Ureter (tissue), 1 donor: ENCODE measurements around the gene AKT1S1. TPM values are rescaled to one million over a fixed set of nuclear protein-coding genes. Genes with fewer than 3 reads are reported as not detected.

Experiments used
- DNase-seq: peaks from one replicate; pipeline ENCODE4 v3.0.0-alpha.2; 2020; ENCODE audit warnings: low spot score
- total RNA-seq: library from RNA; stranded (reverse); gene quantifications from one replicate; pipeline ENCODE4 v1.2.4, GENCODE V29; 2023
- donor health status: DM: yes; HTN: yes; CAD: no.

Gene AKT1S1
- total RNA-seq, 1 donor from 2014 or later = 32.8 TPM

DNA sequence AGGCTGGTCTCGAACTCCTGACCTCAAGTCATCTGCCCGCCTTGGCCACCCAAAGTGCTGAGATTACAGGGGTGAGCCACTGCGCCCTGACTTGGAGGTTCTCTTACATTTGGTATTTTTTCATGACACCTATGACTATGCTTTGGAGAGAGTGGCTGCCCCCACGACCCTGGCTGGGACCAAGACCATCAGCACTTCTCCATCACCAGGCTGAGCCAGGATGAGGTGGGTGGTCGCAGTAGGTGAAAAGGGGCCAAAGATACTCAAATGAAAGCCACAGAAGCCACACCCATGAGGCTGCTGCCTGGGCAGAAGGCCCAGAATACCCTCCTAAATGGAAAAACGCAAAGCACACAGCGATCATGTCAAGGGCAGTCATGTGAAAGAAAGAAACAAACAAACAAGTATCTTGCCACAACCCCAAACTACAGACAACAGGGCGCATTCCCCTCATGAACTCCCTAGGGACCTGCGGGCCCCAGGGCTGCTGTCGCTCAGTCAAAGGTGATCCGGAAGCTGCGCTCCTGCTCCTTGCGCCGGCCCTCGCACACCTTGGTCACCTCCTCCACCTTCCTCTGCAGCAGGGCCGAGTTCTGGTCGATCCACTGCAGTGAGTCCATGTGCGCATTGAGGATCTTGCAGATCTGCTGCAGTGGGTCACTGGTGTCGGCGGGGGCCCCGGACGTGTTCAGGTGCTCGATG lies 30.7 kb upstream of the AKT1S1 start:
- DNase-seq = no peak

DNA sequence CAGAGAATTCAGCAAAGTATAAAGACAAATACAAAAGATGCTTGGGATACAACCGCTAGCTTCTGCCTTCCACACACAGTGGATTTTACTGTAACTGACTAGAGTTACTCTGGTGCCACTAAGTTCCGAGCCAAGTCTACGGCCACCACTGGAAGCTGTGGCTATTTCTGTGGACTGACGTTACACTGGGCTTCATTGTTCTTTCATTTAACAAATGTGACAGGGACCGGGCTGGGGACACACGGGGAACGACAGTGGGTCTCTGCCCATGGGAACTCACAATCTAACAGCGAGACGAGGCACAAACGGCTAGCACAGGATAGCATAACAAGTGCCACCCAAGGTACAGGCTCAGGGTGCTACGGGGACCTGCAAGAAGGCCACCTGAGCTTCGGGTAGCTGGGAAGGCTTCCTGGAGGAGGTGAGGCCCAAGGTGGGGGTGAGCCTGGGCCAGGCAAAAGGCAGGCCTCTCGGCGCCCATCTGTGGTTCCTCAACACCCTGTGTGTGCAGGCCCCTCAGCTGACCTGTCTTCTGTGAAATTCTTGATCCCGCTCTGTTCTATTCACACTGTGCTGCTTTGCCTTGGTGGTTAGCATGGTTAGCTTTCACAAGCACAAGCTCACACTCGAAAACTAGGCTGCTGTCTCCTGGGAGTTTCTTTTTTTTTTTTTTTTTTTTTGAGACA lies 29.9 kb upstream of the AKT1S1 start:
- no peak for DNase-seq

DNA sequence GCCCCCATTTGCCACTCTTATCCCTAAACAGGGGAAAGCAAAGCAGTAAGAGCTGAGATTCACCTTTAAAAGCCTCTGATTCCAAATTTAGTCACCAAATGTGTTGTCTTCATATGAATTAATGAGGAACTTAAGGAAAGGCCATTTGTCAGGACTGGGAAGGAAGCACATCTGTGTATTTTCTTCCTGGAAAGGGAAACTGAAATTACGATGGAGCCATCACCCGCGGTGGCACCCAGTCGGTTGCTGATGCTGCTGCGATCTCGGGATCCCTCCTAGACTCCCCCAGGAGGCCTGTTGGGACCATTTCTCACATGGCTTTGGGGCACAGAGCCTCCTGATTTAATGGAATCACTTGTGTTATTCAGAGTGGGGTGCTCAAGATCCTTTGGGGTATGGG lies 27.0 kb upstream of the AKT1S1 start:
- no peak for DNase-seq

DNA sequence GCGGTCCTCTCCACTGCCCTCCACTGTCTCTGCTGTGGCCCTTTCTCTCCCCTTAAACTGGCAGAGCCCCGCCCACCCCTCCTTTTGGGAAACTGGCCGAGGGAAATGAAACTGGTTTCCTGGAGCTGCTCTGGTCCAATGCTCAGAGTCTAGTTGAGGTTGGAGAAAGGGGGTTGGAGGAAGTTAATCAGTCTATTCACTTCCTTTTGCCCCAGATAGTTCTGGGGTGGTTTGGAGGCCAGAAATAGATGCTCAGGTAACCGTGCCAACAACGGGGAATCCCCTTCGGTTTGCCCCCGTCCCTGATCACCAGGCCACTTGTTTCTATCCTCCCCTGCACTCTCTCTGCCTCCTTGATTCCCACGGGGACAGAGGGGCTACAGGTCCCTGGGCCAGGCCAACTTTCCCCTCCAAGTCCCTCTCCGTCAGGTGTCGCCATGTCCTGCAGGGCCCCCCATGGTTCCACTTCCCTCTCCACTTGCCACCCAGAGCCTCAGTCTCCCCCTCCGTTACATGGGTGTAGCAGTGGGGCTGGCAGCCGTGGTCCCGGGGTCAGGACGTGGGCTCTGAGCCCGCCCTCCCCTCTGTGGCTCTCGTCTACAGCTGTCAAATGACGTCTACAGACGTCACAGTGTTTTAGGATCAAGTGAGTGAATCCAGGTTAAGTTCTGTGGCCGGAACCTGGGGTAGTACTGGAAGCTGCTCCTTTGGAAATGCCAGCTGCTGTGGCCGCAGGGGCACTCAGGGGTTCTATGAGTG lies 19.9 kb upstream of the AKT1S1 start, which contains the start of gene IL4I1:
Gene IL4I1, minus strand, starts transcription at position 25 of the 759 bp plus-strand sequence. CDS start 727 bp downstream, outside the sequence.
- DNase-seq = peak; percentile 63

DNA sequence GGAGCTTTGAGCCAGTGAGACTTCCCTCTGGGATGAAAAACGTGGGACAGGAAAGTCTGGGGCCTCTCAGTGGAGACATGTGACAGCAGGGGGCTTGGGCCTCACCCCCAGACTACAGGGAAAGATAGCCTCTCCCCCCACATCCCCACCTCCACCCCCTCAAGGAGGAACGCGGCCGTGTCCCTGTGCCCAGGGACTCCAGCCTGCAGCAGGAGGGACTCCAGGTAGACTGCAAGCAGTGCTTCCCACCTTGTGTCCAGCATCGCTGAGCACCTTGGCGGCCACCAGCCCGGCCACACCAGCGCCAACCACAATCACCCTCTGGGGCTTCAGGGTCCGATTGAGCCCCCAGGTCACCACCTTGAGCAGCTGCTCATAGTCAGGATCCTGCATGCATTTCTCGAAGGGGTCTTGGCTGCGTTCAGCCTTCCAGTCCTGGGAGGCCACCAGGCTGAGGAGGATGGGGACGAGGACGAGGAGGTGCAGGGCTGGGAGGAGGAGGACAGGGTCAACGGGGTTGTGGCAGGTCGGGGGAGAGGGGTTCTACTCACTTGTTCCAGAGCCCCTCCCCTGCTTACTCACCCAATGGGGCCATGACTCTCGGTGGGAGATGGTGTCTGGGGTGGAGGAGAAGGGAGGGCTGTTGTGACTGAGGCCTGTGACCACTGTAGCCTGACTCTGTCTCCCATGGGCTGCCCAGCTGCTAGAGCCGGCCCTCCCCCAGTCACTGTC lies 18.6 kb upstream of the AKT1S1 start:
- DNase-seq = no peak

DNA sequence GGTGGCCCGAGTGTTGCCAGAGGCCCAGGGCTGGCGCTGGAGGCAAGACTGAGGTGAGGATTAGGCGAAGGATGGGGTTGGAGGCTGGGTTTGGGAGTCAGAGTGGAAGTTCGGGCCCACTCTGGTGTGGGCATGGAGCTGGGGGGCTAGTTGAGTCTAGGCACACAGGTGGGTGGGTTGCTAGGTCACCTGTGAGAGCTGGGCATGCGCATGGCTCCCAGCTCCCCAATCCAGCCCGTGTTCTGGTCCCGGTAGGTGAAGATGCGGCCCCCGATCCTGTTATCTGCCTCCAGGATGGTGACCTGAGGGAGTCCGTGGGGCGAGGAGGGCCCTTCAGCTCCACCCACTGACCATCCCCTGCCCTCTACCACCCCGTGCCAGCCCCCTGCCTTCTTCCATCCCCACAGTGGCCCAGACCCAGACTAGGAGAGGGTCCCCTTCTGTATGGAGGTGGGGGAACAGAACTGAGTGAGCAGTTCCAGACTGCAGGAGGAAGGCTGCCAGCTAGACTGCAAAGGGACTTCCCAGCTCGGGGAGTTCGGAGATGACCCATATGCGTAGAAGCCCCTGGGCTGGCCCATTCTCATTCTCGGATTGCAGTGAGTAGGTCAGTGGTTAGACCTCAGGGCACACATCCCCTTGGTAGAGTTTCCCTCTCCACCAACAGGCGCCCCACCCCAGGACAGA lies 17.9 kb upstream of the AKT1S1 start:
- no peak for DNase-seq

DNA sequence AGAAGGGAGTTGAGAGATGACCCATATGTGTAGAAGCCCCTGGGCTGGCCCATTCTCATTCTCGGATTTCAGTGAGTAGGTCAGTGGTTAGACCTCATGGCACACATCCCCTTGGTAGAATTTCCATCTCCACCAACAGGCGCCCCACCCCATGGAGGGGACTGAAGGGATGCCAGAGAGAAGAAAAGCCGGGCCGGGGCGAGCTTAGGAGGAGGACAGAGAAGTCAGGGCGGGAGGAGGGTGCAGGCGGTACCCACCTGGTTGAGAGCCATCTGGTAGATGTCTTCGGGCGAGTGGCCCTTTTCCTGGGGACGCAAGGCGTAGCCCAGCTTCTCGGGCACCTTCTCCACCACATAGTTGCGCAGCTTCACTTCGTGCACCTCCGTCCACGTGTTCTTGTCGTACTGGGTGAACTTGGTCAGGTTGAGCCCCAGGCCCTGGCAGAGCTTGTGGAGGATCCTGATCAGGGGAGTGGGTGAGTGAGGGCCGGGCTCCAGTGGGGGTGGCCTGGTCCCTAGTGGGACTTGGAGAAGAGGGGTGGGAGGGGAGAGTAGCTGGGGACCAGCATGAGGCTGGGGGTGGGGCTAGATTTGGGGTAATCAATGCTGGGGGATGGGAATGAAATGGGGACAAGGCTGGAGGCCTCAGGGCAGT lies 17.0 kb upstream of the AKT1S1 start:
- no peak for DNase-seq

DNA sequence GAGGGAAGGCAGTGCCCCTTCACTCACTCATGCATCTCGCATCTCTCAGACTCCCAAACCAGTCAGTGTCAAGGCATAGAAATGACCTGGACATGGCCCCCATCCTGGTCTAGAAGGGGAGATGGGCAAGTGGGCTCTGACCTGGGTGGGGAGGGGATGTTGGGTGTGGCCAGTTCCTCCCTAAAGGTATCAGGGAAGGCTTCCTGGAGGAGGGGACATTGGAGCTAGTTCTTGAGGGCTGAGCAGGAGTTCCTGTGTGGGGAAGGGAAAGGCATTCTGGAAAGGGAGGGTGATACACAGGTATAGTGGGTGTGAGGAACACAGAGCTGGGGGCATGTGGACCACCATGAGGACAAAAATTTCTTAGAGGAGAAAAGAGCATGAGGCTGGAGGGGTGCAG lies 15.6 kb upstream of the AKT1S1 start:
- DNase-seq = no peak

DNA sequence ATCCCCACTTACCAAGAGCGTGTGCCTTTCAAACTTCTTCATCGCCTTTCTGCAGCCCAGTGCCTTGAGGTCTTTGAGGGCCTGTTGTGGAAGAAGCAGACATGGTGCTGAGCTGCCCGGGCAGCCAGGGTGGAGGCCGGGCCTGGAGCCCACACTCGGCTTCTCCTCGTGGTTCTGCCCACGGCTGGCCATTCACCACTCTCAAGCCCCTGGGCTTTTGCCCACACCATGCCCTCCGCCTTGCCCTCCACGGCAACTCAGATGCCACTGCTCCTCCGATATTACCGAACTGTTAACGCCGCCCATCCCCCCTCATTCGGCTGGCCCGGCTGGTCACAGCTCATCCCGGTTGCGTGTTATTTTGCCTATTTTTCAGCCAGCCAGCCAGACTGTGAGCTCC lies 14.2 kb upstream of the AKT1S1 start:
- no peak for DNase-seq

DNA sequence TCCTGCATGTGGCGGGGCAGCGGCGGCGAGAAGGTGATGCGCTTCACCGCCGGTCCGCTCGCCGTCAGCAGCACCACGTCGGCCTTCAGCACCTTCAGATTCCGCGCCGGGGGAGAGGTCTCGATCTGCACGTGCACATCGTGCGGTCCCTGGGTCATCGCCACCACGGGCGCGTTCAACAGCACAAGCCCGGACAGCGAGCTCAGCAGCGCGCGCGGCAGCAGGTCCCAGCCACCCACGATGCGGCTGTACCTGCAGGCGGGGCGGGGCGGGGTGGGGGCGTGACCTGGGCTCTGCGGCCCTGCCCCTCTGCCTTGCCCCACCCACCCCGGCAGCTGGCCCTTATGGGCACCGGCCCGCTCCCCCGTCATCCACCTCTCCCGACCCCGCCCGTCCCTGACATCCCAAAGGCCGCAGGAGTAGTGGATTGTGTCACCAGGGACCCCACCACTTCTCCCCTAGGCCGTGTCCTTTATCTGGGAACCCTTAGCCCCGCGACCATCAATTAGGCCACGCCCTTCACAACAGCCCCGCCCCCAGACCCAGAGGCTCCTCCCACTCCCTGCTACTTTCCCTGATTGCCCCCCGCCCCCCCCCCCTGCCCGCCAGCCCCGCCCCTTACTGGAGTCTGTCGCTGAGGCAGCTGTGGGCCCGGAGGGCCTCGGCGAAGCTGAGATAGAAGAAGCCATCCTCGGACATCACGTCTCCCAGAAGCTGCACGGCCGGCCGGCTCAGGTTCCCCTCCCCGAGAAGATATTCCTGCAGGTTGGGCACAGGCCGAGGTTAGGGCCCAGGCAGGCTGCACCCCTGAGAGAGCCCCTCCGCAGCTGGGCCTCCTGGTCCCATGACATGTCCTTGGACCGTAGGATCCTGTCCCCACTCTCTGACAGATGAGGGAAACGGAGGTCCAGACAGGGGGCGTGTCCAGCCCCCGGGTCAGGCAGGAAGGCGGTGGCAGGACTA lies 13.5 kb upstream of the AKT1S1 start:
- no peak for DNase-seq

DNA sequence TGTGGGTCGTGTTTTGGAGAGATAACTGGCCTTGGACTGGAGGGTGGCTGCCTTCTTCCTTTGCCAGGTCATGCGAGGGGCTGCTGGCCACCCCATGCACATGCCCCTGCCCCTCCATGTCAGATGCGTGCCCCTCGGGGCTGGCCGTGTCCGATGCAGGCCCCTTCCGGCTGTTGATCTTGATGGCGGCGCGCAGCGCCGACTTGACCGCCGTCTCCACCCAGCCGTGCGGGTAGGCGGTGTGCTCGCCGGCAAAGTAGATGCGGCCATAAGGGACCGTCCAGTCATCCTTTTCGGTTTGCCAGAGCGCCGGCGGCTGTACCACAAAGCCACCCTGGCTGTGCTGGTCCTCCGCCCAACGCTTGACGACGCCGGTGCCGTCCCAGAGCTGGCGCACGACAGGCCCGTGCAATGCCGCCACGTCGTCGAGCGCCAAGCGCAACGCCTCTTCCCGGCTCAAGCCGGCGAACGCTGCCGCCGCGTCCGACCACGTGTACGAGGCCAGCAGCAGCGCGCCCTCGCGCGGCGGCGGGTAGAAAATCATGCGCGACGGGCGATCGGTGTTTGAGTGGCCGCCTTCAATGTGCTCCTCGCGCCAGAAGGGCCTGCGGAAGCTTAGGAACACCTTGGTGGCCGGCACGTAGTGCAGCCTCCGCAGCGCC lies 12.7 kb upstream of the AKT1S1 start:
- DNase-seq = no peak

DNA sequence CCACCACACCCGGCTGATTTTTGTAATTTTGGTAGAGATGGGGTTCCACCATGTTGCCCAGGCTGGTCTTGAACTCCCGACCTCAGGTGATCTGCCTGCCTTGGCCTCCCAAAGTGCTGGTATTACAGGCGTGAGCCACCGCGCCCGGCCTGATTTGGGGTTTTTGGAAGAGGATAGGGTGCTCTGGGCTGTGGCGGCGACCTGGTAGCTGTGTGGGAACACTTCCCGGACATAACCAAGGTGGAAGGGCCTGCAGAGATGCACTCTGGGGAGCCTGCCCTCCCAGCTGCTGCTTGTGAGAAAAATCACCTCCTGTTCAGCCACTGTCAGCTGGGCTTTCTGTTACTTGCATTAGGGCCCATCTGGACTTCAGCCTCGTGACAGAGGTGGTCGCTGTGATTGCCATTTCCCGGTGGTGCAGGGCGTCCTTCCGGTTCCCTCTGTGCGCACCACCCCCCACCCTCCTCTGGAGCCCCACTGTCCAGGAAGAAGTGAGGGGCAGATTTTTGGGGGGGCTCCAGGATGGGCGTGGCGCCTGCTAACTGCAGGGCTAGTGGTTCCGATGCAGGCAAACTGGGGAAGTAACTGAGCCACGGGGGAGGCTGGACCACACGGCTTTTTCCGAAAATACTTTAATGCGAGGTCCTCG lies 12.0 kb upstream of the AKT1S1 start:
- no peak for DNase-seq

DNA sequence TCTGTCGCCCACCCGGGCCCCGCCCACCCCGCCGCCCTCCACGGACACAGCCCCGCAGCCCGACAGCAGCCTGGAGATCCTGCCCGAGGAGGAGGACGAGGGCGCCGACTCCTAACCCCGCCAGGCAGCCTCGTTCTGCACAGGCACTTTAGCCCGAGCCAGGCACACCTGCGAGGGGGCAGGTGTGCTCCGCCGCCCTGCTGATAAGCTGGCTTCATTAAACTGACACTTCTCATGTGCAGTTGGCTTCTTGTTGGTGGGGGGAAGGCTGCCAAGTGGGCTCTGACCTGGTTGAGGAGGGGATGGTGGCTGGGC lies 11.3 kb upstream of the AKT1S1 start:
- no peak for DNase-seq

DNA sequence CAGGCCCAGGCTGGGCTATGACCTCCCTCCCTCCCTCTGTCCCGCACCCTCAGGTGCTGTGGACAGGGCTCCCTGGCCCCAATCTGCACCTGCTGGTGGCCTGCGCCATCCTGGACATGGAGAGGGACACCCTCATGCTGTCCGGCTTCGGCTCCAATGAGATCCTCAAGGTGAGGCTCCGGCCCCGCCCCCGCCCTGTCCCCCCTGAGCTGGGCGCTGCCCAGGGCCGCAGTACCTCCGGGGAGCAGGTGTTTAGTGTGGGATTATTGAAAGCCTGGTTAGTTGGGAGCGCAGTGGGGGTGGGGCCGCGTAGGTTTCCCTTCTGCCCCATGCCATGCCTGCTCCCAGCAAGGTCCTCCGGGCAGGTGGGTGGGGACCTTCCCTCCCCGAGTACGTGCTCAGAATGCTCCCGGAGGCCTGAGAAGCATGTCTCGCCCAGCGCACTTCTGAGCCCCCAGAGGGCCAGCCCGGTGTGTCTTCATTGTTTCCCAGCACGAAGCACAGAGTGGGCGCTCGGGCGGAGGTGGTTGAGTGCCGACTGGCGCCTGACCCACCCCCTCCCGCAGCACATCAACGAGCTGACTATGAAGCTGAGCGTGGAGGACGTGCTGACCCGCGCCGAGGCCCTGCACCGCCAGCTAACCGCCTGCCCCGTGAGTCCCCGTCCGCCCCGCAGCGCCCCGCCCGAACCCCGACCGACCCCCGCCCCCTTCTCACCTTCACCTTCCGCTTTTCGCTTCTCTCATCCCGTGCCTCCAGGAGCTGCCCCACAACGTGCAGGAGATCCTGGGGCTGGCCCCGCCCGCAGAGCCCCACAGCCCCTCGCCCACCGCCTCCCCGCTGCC lies 10.7 kb upstream of the AKT1S1 start:
- DNase-seq = no peak

DNA sequence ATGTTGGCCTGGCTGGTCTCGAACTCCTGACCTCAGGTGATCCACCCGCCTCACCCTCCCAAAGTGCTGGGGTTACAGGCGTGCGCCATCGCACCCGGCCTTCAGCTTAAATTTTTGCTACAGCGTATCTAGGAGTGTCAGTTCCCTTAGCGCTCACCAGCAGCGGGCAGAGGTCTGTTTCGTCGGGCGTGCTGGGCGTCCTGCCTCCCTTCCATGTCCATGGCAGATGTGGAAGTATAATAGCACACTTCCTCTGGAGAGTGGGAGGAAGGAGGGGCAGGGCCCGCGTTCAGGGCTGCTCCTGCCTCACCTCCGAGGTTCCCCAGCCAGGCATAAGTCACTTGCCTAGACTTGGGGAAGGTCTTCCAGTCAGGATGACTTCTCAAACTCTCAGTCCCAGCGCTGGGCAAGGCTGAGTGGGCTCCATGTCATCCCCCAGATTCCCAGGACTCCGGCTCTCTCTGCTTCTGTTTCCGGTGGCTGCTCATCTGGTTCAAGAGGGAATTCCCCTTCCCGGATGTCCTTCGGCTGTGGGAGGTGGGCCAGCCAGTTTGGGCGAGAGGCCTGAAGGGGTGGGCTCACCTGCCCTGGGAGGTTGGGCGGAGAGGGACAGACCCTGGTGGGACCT lies 10.0 kb upstream of the AKT1S1 start:
- DNase-seq = no peak

DNA sequence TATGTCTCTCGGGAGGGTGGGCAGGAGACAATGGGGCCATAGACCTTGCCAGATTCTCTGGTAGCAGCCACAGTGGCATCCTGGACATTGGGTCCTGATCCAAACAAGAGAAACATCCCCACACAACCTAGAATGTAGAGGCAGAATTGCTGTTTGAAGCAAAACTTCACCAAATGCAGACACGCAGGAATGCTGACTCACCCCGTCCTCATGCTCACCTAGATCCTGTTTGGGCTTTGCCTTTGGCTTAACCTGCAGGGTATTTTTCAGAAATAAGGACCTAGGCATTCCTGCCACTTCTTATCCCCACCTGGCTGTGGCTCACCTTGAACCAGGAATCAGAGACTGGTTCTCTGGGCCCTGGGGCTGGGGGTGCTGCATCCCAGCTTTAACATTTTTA lies 7.6 kb upstream of the AKT1S1 start:
- no peak for DNase-seq

DNA sequence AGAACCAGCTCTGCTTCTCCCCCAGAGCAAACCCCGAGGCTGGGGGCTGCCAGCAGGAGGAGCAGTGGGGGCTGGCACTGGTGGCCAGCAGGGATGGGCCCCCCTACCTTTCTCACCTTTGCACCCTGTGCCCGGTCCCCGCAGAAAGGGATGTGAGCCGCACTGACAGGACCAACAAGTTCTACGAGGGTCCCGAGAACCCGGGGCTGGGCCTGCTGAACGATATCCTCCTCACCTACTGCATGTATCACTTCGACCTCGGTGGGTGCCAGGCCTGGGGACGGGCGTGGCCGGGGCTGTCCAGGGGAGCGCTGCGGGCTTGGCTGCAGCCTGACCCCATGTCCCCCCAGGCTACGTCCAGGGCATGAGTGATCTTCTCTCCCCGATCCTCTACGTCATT lies 7.0 kb upstream of the AKT1S1 start:
- no peak for DNase-seq
